CD8-positive, alpha-beta memory T cell (primary cell): ENCODE measurements around the gene CLEC9A. TPM values are rescaled to one million over a fixed set of nuclear protein-coding genes. Genes with fewer than 3 reads are reported as not detected.

Experiments used
- CTCF ChIA-PET: fragments of 350-600 bp; sonication (Branson Sonifier 250); formaldehyde crosslinking; loops from one replicate; lab custom pipeline; 2021; ENCODE audit warnings: antibody characterized with exemption; lab: Charles Lee
- POLR2A ChIA-PET: fragments of 350-600 bp; sonication (Branson Sonifier 250); formaldehyde crosslinking; loops from one replicate; lab custom pipeline; 2021; ENCODE audit warnings: antibody characterized with exemption; lab: Charles Lee
- DNase-seq, 5 donors: peaks; one replicate each; pipeline versions ENCODE4 v3.0.0 to v3.0.0-alpha.2; 2020 to 2022; ENCODE audit warnings: mixed read lengths in 1 of 5
- H3K27ac ChIP-seq: one replicate; pipeline ENCODE4 v1.7.0; 2013; ENCODE audit warnings: low read depth, mild to moderate bottlenecking, low read length, moderate library complexity
- H3K27me3 ChIP-seq: 2 replicates; pipeline ENCODE4 v1.7.0; 2013; ENCODE audit warnings: low read length, mild to moderate bottlenecking; ENCODE audit not compliant: insufficient read depth, poor library complexity, severe bottlenecking
- H3K36me3 ChIP-seq: 2 replicates; pipeline ENCODE4 v1.7.0; 2013; ENCODE audit warnings: mild to moderate bottlenecking, low read length, moderate library complexity; ENCODE audit not compliant: insufficient read depth
- H3K4me1 ChIP-seq: 2 replicates; pipeline ENCODE4 v1.7.0; 2013; ENCODE audit warnings: mild to moderate bottlenecking, low read length, moderate library complexity; ENCODE audit not compliant: insufficient read depth
- H3K4me3 ChIP-seq: 2 replicates; pipeline ENCODE4 v1.7.0; 2013; ENCODE audit warnings: mild to moderate bottlenecking, low read length
- H3K9me3 ChIP-seq: 2 replicates; pipeline ENCODE4 v1.7.0; 2013; ENCODE audit warnings: mild to moderate bottlenecking, low read length
- H3K27ac Mint-ChIP-seq, 8 donors: one replicate each; pipeline ENCODE4 v1.8.0; 2020 to 2021; ENCODE audit warnings: mixed read lengths in 8 of 8, mild to moderate bottlenecking in 6 of 8, inconsistent platforms in 3 of 8, moderate library complexity in 3 of 8
- H3K27me3 Mint-ChIP-seq, 2 donors: one replicate each; pipeline ENCODE4 v1.8.0; 2020 to 2021; ENCODE audit warnings: mixed read lengths in 2 of 2, mild to moderate bottlenecking in 1 of 2, moderate library complexity in 1 of 2
- H3K36me3 Mint-ChIP-seq, 3 donors: one replicate each; pipeline ENCODE4 v1.8.0; 2020 to 2021; ENCODE audit warnings: mixed read lengths in 3 of 3, inconsistent platforms in 1 of 3, mild to moderate bottlenecking in 1 of 3
- H3K4me1 Mint-ChIP-seq, 3 donors: one replicate each; pipeline ENCODE4 v1.8.0; 2020 to 2021; ENCODE audit warnings: mixed read lengths in 3 of 3, inconsistent platforms in 1 of 3, mild to moderate bottlenecking in 1 of 3
- H3K4me3 Mint-ChIP-seq, 7 donors: one replicate each; pipeline ENCODE4 v1.8.0; 2020 to 2021; ENCODE audit warnings: mixed read lengths in 7 of 7, mild to moderate bottlenecking in 6 of 7, moderate library complexity in 4 of 7, inconsistent platforms in 2 of 7
- H3K9me3 Mint-ChIP-seq, 5 donors: one replicate each; pipeline ENCODE4 v1.8.0; 2020 to 2022; ENCODE audit warnings: mixed read lengths in 5 of 5, mild to moderate bottlenecking in 3 of 5, moderate library complexity in 2 of 5, inconsistent platforms in 1 of 5
- polyA plus RNA-seq: library from polyadenylated mRNA; unstranded; fragments of 300-500 nt; fragmentation: Illumina TruSeq; gene quantifications from one replicate; pipeline ENCODE4 v1.2.3, GENCODE V29; 2021
- total RNA-seq, 2 experiments: library from RNA; stranded (reverse); gene quantifications; one replicate each; pipeline ENCODE4 v1.2.3, GENCODE V29; 2021

The CLEC9A gene
- total and polyA plus RNA-seq, 3 experiments from 2014 or later, result not detected

DNA sequence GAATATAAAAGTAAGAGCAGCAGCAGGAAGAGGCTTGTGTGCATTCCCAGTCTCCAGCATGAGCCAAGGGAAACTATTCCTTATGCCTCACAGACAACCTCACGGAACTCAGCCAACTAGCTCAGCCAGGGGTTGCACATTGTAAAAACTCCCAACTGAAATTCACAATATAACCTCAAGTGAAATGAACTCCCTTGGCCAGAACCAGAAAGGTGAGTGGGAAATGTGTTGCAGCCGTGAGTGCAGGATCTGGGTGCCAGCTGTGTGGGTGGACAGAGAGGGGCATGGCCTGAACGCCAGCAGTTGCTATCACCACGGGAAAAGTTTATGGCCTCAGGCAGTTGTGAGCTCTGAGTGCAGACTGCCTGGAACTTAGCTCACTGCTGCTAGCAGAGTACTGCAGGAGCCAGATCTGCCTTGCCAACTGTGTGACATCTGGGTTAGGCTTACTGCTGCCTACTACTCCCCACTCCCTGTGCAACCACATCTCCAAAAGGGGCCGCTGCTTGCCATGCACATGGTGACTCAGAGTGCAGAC, 70.6 kb downstream of the CLEC9A start:
- Histone ChIP-seq H3K4me3 (no peak overlapping the region), H3K27ac (no peak overlapping the region), H3K4me1 (no peaks in the 10 kb centered on the region), H3K9me3 (no peaks in the 10 kb centered on the region), H3K36me3 (no peaks in the 10 kb centered on the region), H3K27me3 (no peaks in the 10 kb centered on the region)
- DNase-seq, result no peak
- Mint-ChIP-seq H3K9me3 (peaks cover 5 to 7% (median 6%) of the 10 kb centered on the region in 5 donors), H3K4me1 (no peaks in the 10 kb centered on the region), H3K27me3 (peaks cover 24 to 53% of the 10 kb centered on the region in 2 donors), H3K4me3 (no peak overlapping the region), H3K27ac (peak overlapping the region in 1 of 8 donors; percentile 10), H3K36me3 (peaks cover 0 to 13% (median 0%) of the 10 kb centered on the region in 3 donors)
- CTCF ChIA-PET, result no interaction called here
- POLR2A ChIA-PET, result no interaction called here

DNA sequence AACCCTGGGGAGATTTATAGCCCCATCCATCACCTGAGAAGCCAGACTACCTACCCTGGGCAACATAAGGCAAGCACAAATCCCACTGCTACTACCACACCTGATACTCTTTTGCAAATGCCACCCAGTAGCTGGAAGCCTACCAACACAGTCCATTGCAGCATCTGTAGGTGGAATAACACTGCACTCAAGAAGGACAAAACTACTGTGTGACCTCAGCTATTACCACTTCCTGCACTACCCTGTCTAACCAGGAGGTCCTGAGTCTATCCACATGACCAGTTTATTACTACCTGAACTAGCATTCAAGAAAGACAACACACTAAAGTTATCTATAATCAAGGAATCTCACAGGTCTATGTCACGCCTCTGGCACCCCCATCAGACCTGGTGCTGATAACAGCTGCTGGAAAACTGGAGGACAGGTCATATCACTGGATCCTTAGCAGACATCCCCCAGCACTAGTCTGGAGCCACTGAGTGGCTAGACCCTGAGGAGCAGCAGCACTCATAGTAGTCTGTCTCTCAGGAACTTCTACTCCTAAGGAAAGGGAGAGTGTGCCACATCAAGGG, 71.3 kb downstream of the CLEC9A start:
- H3K4me1 ChIP-seq, result no peaks in the 10 kb centered on the region
- ChIA-PET CTCF (no interaction called here), POLR2A (no interaction called here)
- Mint-ChIP-seq H3K27ac (no peak overlapping the region), H3K9me3 (peaks cover 5 to 7% (median 6%) of the 10 kb centered on the region in 5 donors), H3K4me1 (no peaks in the 10 kb centered on the region), H3K27me3 (peaks cover 28 to 59% of the 10 kb centered on the region in 2 donors), H3K4me3 (no peak overlapping the region), H3K36me3 (peaks cover 0 to 13% (median 0%) of the 10 kb centered on the region in 3 donors)
- no peak overlapping the region for H3K4me3 ChIP-seq
- H3K27ac ChIP-seq, result no peak overlapping the region
- no peaks in the 10 kb centered on the region for H3K9me3 ChIP-seq
- no peak for DNase-seq
- no peaks in the 10 kb centered on the region for H3K27me3 ChIP-seq
- no peaks in the 10 kb centered on the region for H3K36me3 ChIP-seq

DNA sequence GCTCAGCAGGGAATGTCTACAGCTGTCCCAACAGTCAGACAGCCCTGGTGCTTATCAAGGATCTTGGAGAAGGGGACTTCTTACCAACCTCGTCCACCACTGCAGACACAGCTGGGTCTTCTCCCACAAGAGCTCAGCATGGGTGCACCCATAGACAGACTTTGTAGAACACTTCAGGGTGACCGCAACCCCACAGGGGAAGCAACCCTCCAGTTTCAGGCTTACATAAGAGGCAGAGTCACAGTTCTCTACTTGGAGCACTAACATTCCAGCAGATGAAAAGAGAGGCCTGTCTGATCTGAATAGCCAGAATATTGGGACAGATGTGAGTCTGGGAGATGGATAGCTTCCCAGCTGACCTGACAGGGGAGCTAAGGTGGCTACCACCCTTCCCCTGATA, 71.8 kb downstream of the CLEC9A start:
- H3K27ac ChIP-seq, result no peak overlapping the region
- H3K4me1 Mint-ChIP-seq, result no peaks in the 10 kb centered on the region
- CTCF ChIA-PET, result no interaction called here
- H3K27me3 Mint-ChIP-seq, result peaks cover 28 to 64% of the 10 kb centered on the region in 2 donors
- no peak for DNase-seq
- H3K9me3 Mint-ChIP-seq, result peaks cover 5 to 10% (median 7%) of the 10 kb centered on the region in 5 donors
- POLR2A ChIA-PET, result no interaction called here
- H3K4me3 Mint-ChIP-seq, result no peak overlapping the region
- no peaks in the 10 kb centered on the region for H3K36me3 ChIP-seq
- no peak overlapping the region for H3K27ac Mint-ChIP-seq
- no peaks in the 10 kb centered on the region for H3K27me3 ChIP-seq
- no peak overlapping the region for H3K4me3 ChIP-seq
- peaks cover 0 to 17% (median 0%) of the 10 kb centered on the region in 3 donors for H3K36me3 Mint-ChIP-seq
- H3K9me3 ChIP-seq, result no peaks in the 10 kb centered on the region
- no peaks in the 10 kb centered on the region for H3K4me1 ChIP-seq

DNA sequence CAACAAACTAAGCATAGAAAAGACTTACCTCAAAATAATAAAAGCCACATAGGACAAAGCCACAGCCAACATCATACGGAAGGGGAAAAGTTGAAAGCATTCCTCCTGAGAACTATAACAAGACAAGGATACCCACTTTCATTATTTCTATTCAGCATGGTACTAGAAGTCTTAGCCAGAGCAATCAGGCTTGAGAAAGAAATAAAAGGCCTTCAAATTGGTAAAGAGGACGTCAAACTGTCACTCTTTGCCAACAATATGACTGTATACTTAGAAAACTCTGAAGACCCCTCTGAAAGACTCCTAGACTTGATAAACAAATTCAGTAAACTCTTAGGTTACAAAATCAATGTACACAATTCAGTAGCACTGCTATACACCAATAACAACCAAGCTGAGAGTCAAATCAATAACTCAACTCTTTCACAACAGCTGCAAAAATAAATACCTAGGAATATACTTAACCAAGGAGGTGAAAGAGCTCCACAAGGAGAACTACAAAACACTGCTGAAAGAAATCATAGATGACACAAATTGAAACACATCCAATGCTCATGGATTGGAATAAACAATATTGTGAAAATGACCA, 79.9 kb downstream of the CLEC9A start:
- H3K4me3 ChIP-seq, result no peak overlapping the region
- H3K4me3 Mint-ChIP-seq, result no peak overlapping the region
- peaks cover 21 to 47% of the 10 kb centered on the region in 2 donors for H3K27me3 Mint-ChIP-seq
- H3K36me3 Mint-ChIP-seq, result peaks cover 0 to 7% (median 0%) of the 10 kb centered on the region in 3 donors
- H3K4me1 ChIP-seq, result no peaks in the 10 kb centered on the region
- H3K9me3 ChIP-seq, result no peaks in the 10 kb centered on the region
- no peak overlapping the region for H3K27ac ChIP-seq
- H3K9me3 Mint-ChIP-seq, result peaks cover 0 to 8% (median 0%) of the 10 kb centered on the region in 5 donors
- no peaks in the 10 kb centered on the region for H3K36me3 ChIP-seq
- no peak overlapping the region for H3K27ac Mint-ChIP-seq
- no peaks in the 10 kb centered on the region for H3K4me1 Mint-ChIP-seq
- DNase-seq, result no peak
- no peaks in the 10 kb centered on the region for H3K27me3 ChIP-seq
- ChIA-PET POLR2A (no interaction called here), CTCF (no interaction called here)

DNA sequence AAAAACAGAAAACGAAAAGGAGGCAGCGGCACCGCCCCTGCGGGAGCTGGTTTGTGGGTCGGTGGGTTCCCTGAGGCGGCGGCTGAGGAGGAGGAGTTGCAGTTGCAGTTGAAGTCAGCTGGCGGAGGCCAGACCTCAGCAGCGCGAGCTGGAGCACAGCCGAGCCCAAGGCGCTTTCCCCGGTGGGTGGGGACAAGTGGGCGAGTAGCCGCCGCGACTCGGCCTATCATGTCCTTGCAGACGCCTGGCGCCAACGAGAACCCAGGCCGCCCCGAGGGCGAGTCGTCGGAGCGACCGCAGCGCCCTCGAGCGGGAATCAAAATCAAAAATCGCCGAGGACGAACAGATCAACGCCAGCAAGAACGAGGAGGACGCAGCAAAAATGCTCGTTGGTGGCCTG, 81.0 kb downstream of the CLEC9A start:
- CTCF ChIA-PET, result no interaction called here
- no peak for DNase-seq
- H3K27me3 Mint-ChIP-seq, result peaks cover 11 to 36% of the 10 kb centered on the region in 2 donors

DNA sequence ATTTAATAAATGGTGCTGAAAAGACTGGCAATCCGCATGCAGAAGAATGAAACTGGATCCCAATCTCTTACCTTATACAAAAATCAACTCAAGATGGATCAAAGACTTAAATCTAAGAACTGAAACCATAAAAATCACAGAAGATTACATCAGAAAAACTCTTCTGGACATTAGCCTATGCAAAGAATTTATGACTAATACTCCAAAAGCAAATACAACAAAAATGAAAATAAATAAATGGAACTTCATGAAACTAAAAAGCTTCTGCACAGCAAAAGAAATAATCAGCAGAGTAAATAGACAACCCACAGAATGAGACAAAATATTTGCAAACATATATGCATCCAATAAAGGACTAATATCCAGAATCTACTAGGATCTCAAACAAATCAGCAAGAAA, 82.6 kb downstream of the CLEC9A start:
- peaks cover 0 to 2% (median 0%) of the 10 kb centered on the region in 5 donors for H3K9me3 Mint-ChIP-seq
- H3K4me3 Mint-ChIP-seq, result no peak overlapping the region
- H3K27me3 ChIP-seq, result no peaks in the 10 kb centered on the region
- H3K36me3 ChIP-seq, result no peaks in the 10 kb centered on the region
- no peaks in the 10 kb centered on the region for H3K4me1 ChIP-seq
- no peak overlapping the region for H3K4me3 ChIP-seq
- CTCF ChIA-PET, result no interaction called here
- POLR2A ChIA-PET, result no interaction called here
- no peak overlapping the region for H3K27ac Mint-ChIP-seq
- peaks cover 6 to 25% of the 10 kb centered on the region in 2 donors for H3K27me3 Mint-ChIP-seq
- no peaks in the 10 kb centered on the region for H3K4me1 Mint-ChIP-seq
- H3K36me3 Mint-ChIP-seq, result peaks cover 0 to 3% (median 0%) of the 10 kb centered on the region in 3 donors
- no peaks in the 10 kb centered on the region for H3K9me3 ChIP-seq
- H3K27ac ChIP-seq, result no peak overlapping the region
- DNase-seq, result no peak

More for the DNA sequence above, 81.0 kb downstream of the CLEC9A start:
- Histone ChIP-seq H3K9me3 (no peaks in the 10 kb centered on the region), H3K4me3 (no peak overlapping the region), H3K27me3 (no peaks in the 10 kb centered on the region), H3K27ac (no peak overlapping the region), H3K4me1 (no peaks in the 10 kb centered on the region), H3K36me3 (no peaks in the 10 kb centered on the region)
- H3K36me3 Mint-ChIP-seq, result peaks cover 0 to 7% (median 0%) of the 10 kb centered on the region in 3 donors
- no peaks in the 10 kb centered on the region for H3K4me1 Mint-ChIP-seq
- no peak overlapping the region for H3K4me3 Mint-ChIP-seq
- POLR2A ChIA-PET, result no interaction called here
- H3K9me3 Mint-ChIP-seq, result peaks cover 0 to 6% (median 0%) of the 10 kb centered on the region in 5 donors
- no peak overlapping the region for H3K27ac Mint-ChIP-seq

DNA sequence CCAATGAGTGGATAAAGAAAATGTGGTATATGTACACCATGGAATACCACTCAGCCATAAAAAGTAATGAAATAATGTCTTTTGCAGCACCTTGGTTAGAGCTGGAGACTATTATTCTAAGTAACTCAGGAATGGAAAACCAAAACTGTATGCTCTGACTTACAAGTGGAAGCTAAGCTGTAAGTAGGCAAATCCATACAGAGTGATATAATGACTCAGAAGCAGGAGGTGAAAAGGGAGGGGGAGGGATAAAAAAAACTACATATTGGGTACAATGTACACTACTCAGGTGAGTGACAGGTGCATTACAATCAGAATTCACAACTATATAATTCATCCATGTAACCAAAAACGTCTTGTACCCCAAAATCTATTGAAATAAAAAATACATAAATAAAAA, 83.4 kb downstream of the CLEC9A start:
- no peak overlapping the region for H3K4me3 ChIP-seq
- no peaks in the 10 kb centered on the region for H3K27me3 ChIP-seq
- peaks cover 3 to 23% of the 10 kb centered on the region in 2 donors for H3K27me3 Mint-ChIP-seq
- POLR2A ChIA-PET, result no interaction called here
- peaks cover 0 to 2% (median 0%) of the 10 kb centered on the region in 5 donors for H3K9me3 Mint-ChIP-seq
- no peaks in the 10 kb centered on the region for H3K4me1 Mint-ChIP-seq
- H3K36me3 ChIP-seq, result no peaks in the 10 kb centered on the region
- H3K4me1 ChIP-seq, result no peaks in the 10 kb centered on the region
- CTCF ChIA-PET, result no interaction called here
- H3K9me3 ChIP-seq, result no peaks in the 10 kb centered on the region
- no peak overlapping the region for H3K27ac Mint-ChIP-seq
- no peak for DNase-seq
- H3K27ac ChIP-seq, result no peak overlapping the region
- no peak overlapping the region for H3K4me3 Mint-ChIP-seq
- H3K36me3 Mint-ChIP-seq, result peaks cover 0 to 3% (median 0%) of the 10 kb centered on the region in 3 donors

DNA sequence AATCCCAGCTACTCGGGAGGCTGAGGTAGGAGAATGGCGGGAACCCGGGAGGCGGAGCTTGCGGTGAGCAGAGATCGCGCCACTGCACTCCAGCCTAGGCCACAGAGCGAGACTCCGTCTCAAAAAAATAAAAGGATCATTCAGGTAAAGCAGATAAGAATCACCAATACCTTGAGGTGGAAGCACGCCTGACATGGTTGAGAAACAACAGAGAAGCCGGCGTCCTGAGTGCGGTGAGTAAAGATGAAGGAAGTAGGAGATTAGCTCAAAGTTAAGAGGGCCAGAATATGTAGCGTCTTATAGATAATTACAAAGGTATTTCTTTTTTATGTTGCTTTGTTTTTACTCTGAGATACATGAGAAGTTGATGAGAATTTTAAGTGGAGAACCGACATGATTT, 84.8 kb downstream of the CLEC9A start:
- Mint-ChIP-seq H3K4me3 (no peak overlapping the region), H3K36me3 (peaks cover 0 to 3% (median 0%) of the 10 kb centered on the region in 3 donors), H3K27me3 (peaks cover 3 to 24% of the 10 kb centered on the region in 2 donors), H3K9me3 (peaks cover 0 to 2% (median 0%) of the 10 kb centered on the region in 5 donors), H3K27ac (no peak overlapping the region), H3K4me1 (no peaks in the 10 kb centered on the region)
- no peak for DNase-seq
- Histone ChIP-seq H3K4me3 (no peak overlapping the region), H3K36me3 (no peaks in the 10 kb centered on the region), H3K9me3 (no peaks in the 10 kb centered on the region), H3K27ac (no peak overlapping the region), H3K27me3 (no peaks in the 10 kb centered on the region), H3K4me1 (no peaks in the 10 kb centered on the region)
- ChIA-PET POLR2A (no interaction called here), CTCF (no interaction called here)
